AG04449 (cell line): ENCODE data around the gene HSP90AA1.
"Not testable (repeated sequence)": the region's sequence is repeated elsewhere in the genome, so short reads cannot be mapped to it uniquely, and the experiment has no call there.

ENCODE experiments used
- CTCF ChIA-PET: fragments of 350-600 bp; formaldehyde crosslinking; extraction: SDS; loops from one replicate; lab custom pipeline; 2021; ENCODE audit warnings: antibody characterized with exemption; lab: Yijun Ruan, JAX
- POLR2A ChIA-PET: fragments of 400-600, 350-600 bp; formaldehyde crosslinking; extraction: SDS; loops from one replicate; lab custom pipeline; 2020; ENCODE audit warnings: antibody characterized with exemption, inconsistent platforms; lab: Yijun Ruan, JAX
- DNase-seq: peaks from one replicate; pipeline ENCODE4 v3.0.0-alpha.2; 2010; ENCODE audit warnings: low read depth, low spot score
- H3K4me3 ChIP-seq: 2 replicates; pipeline ENCODE4 v1.5.1; 2011; ENCODE audit warnings: low read depth, mild to moderate bottlenecking, control low read depth, low read length
- CTCF ChIP-seq: IDR thresholded peaks from one replicate; pipeline ENCODE4 v1.5.1; 2011; ENCODE audit warnings: mild to moderate bottlenecking, moderate library complexity, low read length, control low read depth, inconsistent platforms; ENCODE audit not compliant: insufficient read depth; ENCODE audit errors: missing control alignments

The HSP90AA1 gene

GRCh38 chr14:102084931-102085330 is 1.9 kb downstream of the HSP90AA1 start:
- DNase-seq, result no peak
- ChIA-PET POLR2A (interaction anchor here (1.0 kb wide), 1 partner anchor 12 kb away, joined by 4 read pairs; no protein-coding TSS in a partner anchor), CTCF (interaction anchor here (0.8 to 4.2 kb wide), 5 partner anchors 12 to 232 kb away, joined by 3 to 18 read pairs (median 10); no protein-coding TSS in a partner anchor)
- no peak for TF ChIP-seq CTCF
- H3K4me3 ChIP-seq, result peak overlapping the region; percentile 82; the same call in 1 of the 2 replicates

GRCh38 chr14:102084522-102084921 is 2.3 kb downstream of the HSP90AA1 start:
- ChIA-PET CTCF (interaction anchor here (0.8 to 4.2 kb wide), 5 partner anchors 12 to 232 kb away, joined by 3 to 18 read pairs (median 10); no protein-coding TSS in a partner anchor), POLR2A (interaction anchor here (0.6 to 1.0 kb wide), 2 partner anchors 12 to 136 kb away, joined by 3 to 4 read pairs; no protein-coding TSS in a partner anchor)
- H3K4me3 ChIP-seq, DNase-seq: not testable (repeated sequence)

- no peak for DNase-seq
- no peak overlapping the region for H3K4me3 ChIP-seq
- ChIA-PET CTCF (no interaction called here), POLR2A (no interaction called here)
- TF ChIP-seq CTCF, result no peak
Measured at GRCh38 chr14:102081231-102082080, 5.4 kb downstream of the HSP90AA1 start.

GRCh38 chr14:102080183-102081080 is 6.4 kb downstream of the HSP90AA1 start:
- TF ChIP-seq CTCF, result no peak
- ChIA-PET POLR2A (no interaction called here), CTCF (interaction anchor here (2.0 kb wide), 1 partner anchor 16 kb away, joined by 9 read pairs; no protein-coding TSS in a partner anchor)
- H3K4me3 ChIP-seq, result no peak overlapping the region
- DNase-seq, result no peak

GRCh38 chr14:102079700-102079979 is 7.2 kb downstream of the HSP90AA1 start:
- H3K4me3 ChIP-seq, result no peak overlapping the region
- CTCF ChIA-PET, result interaction anchor here (1.3 to 2.0 kb wide), 2 partner anchors 16 to 235 kb away, joined by 6 to 9 read pairs; no protein-coding TSS in a partner anchor
- no peak for TF ChIP-seq CTCF
- no peak for DNase-seq
- POLR2A ChIA-PET, result no interaction called here

- TF ChIP-seq CTCF, result no peak
- DNase-seq, result no peak
- ChIA-PET CTCF (interaction anchor here (1.3 to 2.0 kb wide), 2 partner anchors 15 to 236 kb away, joined by 6 to 9 read pairs; no protein-coding TSS in a partner anchor), POLR2A (no interaction called here)
- no peak overlapping the region for H3K4me3 ChIP-seq
Measured at GRCh38 chr14:102078831-102079699, 7.8 kb downstream of the HSP90AA1 start.

- H3K4me3 ChIP-seq, DNase-seq, POLR2A ChIA-PET: not testable (repeated sequence)
- CTCF ChIA-PET, result interaction anchor here (1.3 to 2.0 kb wide), 2 partner anchors 14 to 236 kb away, joined by 6 to 9 read pairs; no protein-coding TSS in a partner anchor
Measured at GRCh38 chr14:102078361-102078791, 8.5 kb downstream of the HSP90AA1 start.
